ENCODE data around the gene SDR42E2. TPM values are rescaled to one million over a fixed set of nuclear protein-coding genes. Genes with fewer than 3 reads are reported as not detected.
A peak's percentile ranks its signal among the peaks of the same experiment; 100 is the strongest.

Gene SDR42E2
- total and polyA plus RNA-seq, 2 of the 8 experiments (the other 6 are each of a cell fraction or from before 2014, with no cell fraction given), result 0.08 TPM; not detected in 1

GRCh38 chr16:22120440-22120839, 41.9 kb upstream of the SDR42E2 start:
- no peak overlapping the region for H3K56ac ChIP-seq (replicated peaks; ENCODE audit: insufficient read length, low read depth, low read length)
- H3K4me2 ChIP-seq (ENCODE audit: insufficient read depth in 1 of 2, low read depth in 2 of 2, low read length in 2 of 2), result no peak overlapping the region
- H2BK12ac ChIP-seq (ENCODE audit: low read depth, low read length), result no peak overlapping the region
- peak in 1 of 2 experiments; percentile 52; a peak in 2 of 4 replicates for TF ChIP-seq RAD21 (IDR thresholded peaks at IDR 0.05 in 1 of 2, conservative IDR thresholded peaks at IDR 0.05 in 1 of 2; ENCODE audit: low read depth in 2 of 2, low read length in 2 of 2)
- TF ChIP-seq JUND (IDR thresholded peaks at IDR 0.05; ENCODE audit: low read length), result no peak
- no peak for TF ChIP-seq BACH1 (IDR thresholded peaks at IDR 0.05; ENCODE audit: low read length)
- TF ChIP-seq EP300 (IDR thresholded peaks at IDR 0.05; ENCODE audit: borderline replicate concordance in 1 of 2, low read depth in 2 of 2, low read length in 2 of 2), result no peak
- TF ChIP-seq CREB1 (IDR thresholded peaks at IDR 0.05), result no peak
- no peak for TF ChIP-seq HDAC2 (IDR thresholded peaks at IDR 0.05; ENCODE audit: borderline replicate concordance in 1 of 2, low read depth in 2 of 2, low read length in 2 of 2)
- TF ChIP-seq, protein P1, sequence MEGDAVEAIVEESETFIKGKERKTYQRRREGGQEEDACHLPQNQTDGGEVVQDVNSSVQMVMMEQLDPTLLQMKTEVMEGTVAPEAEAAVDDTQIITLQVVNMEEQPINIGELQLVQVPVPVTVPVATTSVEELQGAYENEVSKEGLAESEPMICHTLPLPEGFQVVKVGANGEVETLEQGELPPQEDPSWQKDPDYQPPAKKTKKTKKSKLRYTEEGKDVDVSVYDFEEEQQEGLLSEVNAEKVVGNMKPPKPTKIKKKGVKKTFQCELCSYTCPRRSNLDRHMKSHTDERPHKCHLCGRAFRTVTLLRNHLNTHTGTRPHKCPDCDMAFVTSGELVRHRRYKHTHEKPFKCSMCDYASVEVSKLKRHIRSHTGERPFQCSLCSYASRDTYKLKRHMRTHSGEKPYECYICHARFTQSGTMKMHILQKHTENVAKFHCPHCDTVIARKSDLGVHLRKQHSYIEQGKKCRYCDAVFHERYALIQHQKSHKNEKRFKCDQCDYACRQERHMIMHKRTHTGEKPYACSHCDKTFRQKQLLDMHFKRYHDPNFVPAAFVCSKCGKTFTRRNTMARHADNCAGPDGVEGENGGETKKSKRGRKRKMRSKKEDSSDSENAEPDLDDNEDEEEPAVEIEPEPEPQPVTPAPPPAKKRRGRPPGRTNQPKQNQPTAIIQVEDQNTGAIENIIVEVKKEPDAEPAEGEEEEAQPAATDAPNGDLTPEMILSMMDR (IDR thresholded peaks at IDR 0.05; ENCODE audit: control extremely low read depth in 1 of 3, insufficient read depth in 1 of 3, low read depth in 1 of 3, low read length in 3 of 3), result peak in 2 of 3 experiments; percentile 31 to 44; a peak in 3 of 4 replicates
- TF ChIP-seq CHD1 (IDR thresholded peaks at IDR 0.05; ENCODE audit: low read depth, low read length), result no peak
- no peak overlapping the region for H3K14ac ChIP-seq (ENCODE audit: insufficient read length)
- no peaks in the 10 kb centered on the region for H3K79me2 ChIP-seq (ENCODE audit: control insufficient read depth in 1 of 2, insufficient read depth in 2 of 2, low read length in 2 of 2)
- H4K8ac ChIP-seq (ENCODE audit: extremely low read depth, insufficient read depth, low read length), result no peak overlapping the region
- no peaks in the 10 kb centered on the region for H3K79me1 ChIP-seq (ENCODE audit: low read depth, low read length)
- no peaks in the 10 kb centered on the region for H3K27me3 ChIP-seq (replicated peaks in 1 of 4; ENCODE audit: control insufficient read depth in 3 of 4, extremely low read depth in 1 of 4, insufficient read depth in 3 of 4, low read length in 3 of 4)
- DNase-seq (ENCODE audit: low read depth in 1 of 2, low spot score in 2 of 2), result no peak
- H4K91ac ChIP-seq (replicated peaks; ENCODE audit: insufficient read length, low read length), result no peak overlapping the region
- H3K23me2 ChIP-seq (ENCODE audit: low read depth, low read length), result no peaks in the 10 kb centered on the region; the same call in 1 of the 2 replicates
- H2AK5ac ChIP-seq (ENCODE audit: low read depth, low read length), result no peak overlapping the region
- no peak overlapping the region for H3K27ac ChIP-seq (ENCODE audit: low read depth, low read length)
- H4K5ac ChIP-seq (ENCODE audit: insufficient read length, low read depth, low read length), result no peak overlapping the region
- H3K4ac ChIP-seq (replicated peaks; ENCODE audit: insufficient read length, low read depth, low read length), result no peak overlapping the region
- H2BK120ac ChIP-seq (replicated peaks; ENCODE audit: low read depth, low read length), result no peak overlapping the region
- H3K36me3 ChIP-seq (ENCODE audit: control insufficient read depth in 2 of 4, insufficient read depth in 4 of 4, low read length in 3 of 4), result no peaks in the 10 kb centered on the region
- POLR2A ChIA-PET (ENCODE audit: partially characterized antibody), result interaction anchor here (0.8 kb wide), 1 partner anchor 68 kb away, joined by 3 read pairs; no protein-coding TSS in a partner anchor
- no peaks in the 10 kb centered on the region for H3K4me1 ChIP-seq (replicated peaks in 1 of 4; ENCODE audit: control insufficient read depth in 3 of 4, insufficient read depth in 4 of 4, low read length in 3 of 4)
- no peak overlapping the region for H2BK5ac ChIP-seq (ENCODE audit: low read depth, low read length)
- no peak overlapping the region for H2AFZ ChIP-seq (ENCODE audit: low read length)
- no peak overlapping the region for H3K18ac ChIP-seq (ENCODE audit: extremely low read depth, low read length)
- CTCF ChIA-PET (ENCODE audit: partially characterized antibody), result interaction anchor here (0.7 to 4.1 kb wide), 13 partner anchors 8 to 68 kb away, joined by 3 to 20 read pairs (median 5); no protein-coding TSS in a partner anchor
- no peak overlapping the region for H3K23ac ChIP-seq (ENCODE audit: insufficient read length)
- no peak overlapping the region for H3K4me3 ChIP-seq (ENCODE audit: extremely low read depth in 1 of 4, insufficient read depth in 2 of 4, low read depth in 3 of 4, low read length in 4 of 4)
- no peak overlapping the region for H2BK20ac ChIP-seq (ENCODE audit: low read length)
- no peaks in the 10 kb centered on the region for H4K20me1 ChIP-seq (replicated peaks in 1 of 2; ENCODE audit: control insufficient read depth in 1 of 2, insufficient read depth in 2 of 2, low read length in 2 of 2)
- no peak overlapping the region for H2BK15ac ChIP-seq (ENCODE audit: low read length)
- no peaks in the 10 kb centered on the region for H3K9me3 ChIP-seq (ENCODE audit: insufficient read depth in 2 of 2, low read depth in 1 of 2, low read length in 1 of 2)
- WGBS, 2 experiments (ENCODE audit: extremely low coverage in 1 of 2, insufficient coverage in 1 of 2, insufficient read length in 1 of 2, insufficient replicate concordance in 2 of 2, low coverage in 1 of 2, low lambda C conversion rate in 2 of 2, missing lambda C conversion rate in 1 of 2), result 75% methylated on average over 3 of the region's 3 CpGs; no CpG with 5 or more reads in 1 of the 2 experiments
- H3K9ac ChIP-seq (replicated peaks in 1 of 4; ENCODE audit: extremely low read depth in 1 of 4, low read depth in 3 of 4, low read length in 3 of 4), result no peak overlapping the region
- no peak for FAIRE-seq
